ENCODE measurements around the gene HTRA1. TPM values are rescaled to one million over a fixed set of nuclear protein-coding genes. Genes with fewer than 3 reads are reported as not detected.

HTRA1 gene
- total RNA-seq, 4 donors from 2014 or later: 71.0 to 113 (median 84.1) TPM

- WGBS, 2 donors: 73 to 75% methylated on average over 16 to 19 of the region's 20 CpGs
Observed at GRCh38 chr10:122494173-122494820, 32.9 kb downstream of the HTRA1 start.

GRCh38 chr10:122494833-122495232, 33.5 kb downstream of the HTRA1 start:
- intact Hi-C loops (cut with DNase I; ENCODE audit: low total_unique reads): no loop called here
- TF ChIP-seq POLR2A (IDR thresholded peaks at IDR 0.05): no peak
- TF ChIP-seq CTCF (IDR thresholded peaks at IDR 0.05): no peak
- peak; percentile 79 to 91 for DNase-seq (ENCODE audit: low spot score in 2 of 2)
- no peak overlapping the region for H3K4me3 ChIP-seq (ENCODE audit: low read depth, poor library complexity, severe bottlenecking)
- WGBS, 2 donors: 40 to 75% methylated on average over 14 of the region's 14 CpGs

More at GRCh38 chr10:122494173-122494820, 32.9 kb downstream of the HTRA1 start:
- intact Hi-C loops (cut with DNase I; ENCODE audit: low total_unique reads): no loop called here
- DNase-seq (ENCODE audit: low spot score in 2 of 2): no peak
- H3K4me3 ChIP-seq (ENCODE audit: low read depth, poor library complexity, severe bottlenecking): no peak overlapping the region
- no peak for TF ChIP-seq POLR2A (IDR thresholded peaks at IDR 0.05)
- no peak for TF ChIP-seq CTCF (IDR thresholded peaks at IDR 0.05)

GRCh38 chr10:122495406-122496340, 34.3 kb downstream of the HTRA1 start:
- DNase-seq (ENCODE audit: low spot score in 2 of 2): peak in 1 of 2 donors; percentile 81
- 55 to 56% methylated on average over 12 of the region's 12 CpGs for WGBS, 2 donors
- intact Hi-C loops (cut with DNase I; ENCODE audit: low total_unique reads): no loop called here
- no peak for TF ChIP-seq CTCF (IDR thresholded peaks at IDR 0.05)
- TF ChIP-seq POLR2A (IDR thresholded peaks at IDR 0.05): no peak
- H3K4me3 ChIP-seq (ENCODE audit: low read depth, poor library complexity, severe bottlenecking): no peak overlapping the region

GRCh38 chr10:122497241-122497640, 35.9 kb downstream of the HTRA1 start:
- H3K4me3 ChIP-seq (ENCODE audit: low read depth, poor library complexity, severe bottlenecking): no peak overlapping the region
- intact Hi-C loops (cut with DNase I; ENCODE audit: low total_unique reads): no loop called here
- TF ChIP-seq POLR2A (IDR thresholded peaks at IDR 0.05): no peak
- no peak for TF ChIP-seq CTCF (IDR thresholded peaks at IDR 0.05)
- 90 to 96% methylated on average over 2 of the region's 2 CpGs for WGBS, 2 donors
- DNase-seq (ENCODE audit: low spot score in 2 of 2): no peak

- H3K4me3 ChIP-seq (ENCODE audit: low read depth, poor library complexity, severe bottlenecking): no peak overlapping the region
- intact Hi-C loops (cut with DNase I; ENCODE audit: low total_unique reads): no loop called here
- TF ChIP-seq POLR2A (IDR thresholded peaks at IDR 0.05): no peak
- no peak for TF ChIP-seq CTCF (IDR thresholded peaks at IDR 0.05)
- WGBS, 2 donors: 64 to 82% methylated on average over 5 of the region's 5 CpGs
- DNase-seq (ENCODE audit: low spot score in 2 of 2): no peak
Observed at GRCh38 chr10:122498521-122498920, 37.2 kb downstream of the HTRA1 start.

Data from lower leg skin (tissue), 4 donors.